CD8-positive, alpha-beta memory T cell (primary cell): ENCODE data around the gene MALRD1. TPM values are rescaled to one million over a fixed set of nuclear protein-coding genes. Genes with fewer than 3 reads are reported as not detected.

ENCODE experiments used
- CTCF ChIA-PET: fragments of 350-600 bp; sonication (Branson Sonifier 250); formaldehyde crosslinking; loops from one replicate; lab custom pipeline; 2021; ENCODE audit warnings: antibody characterized with exemption; lab: Charles Lee
- POLR2A ChIA-PET: fragments of 350-600 bp; sonication (Branson Sonifier 250); formaldehyde crosslinking; loops from one replicate; lab custom pipeline; 2021; ENCODE audit warnings: antibody characterized with exemption; lab: Charles Lee
- DNase-seq, 5 donors: peaks; one replicate each; pipeline versions ENCODE4 v3.0.0 to v3.0.0-alpha.2; 2020 to 2022; ENCODE audit warnings: mixed read lengths in 1 of 5
- H3K27ac ChIP-seq: one replicate; pipeline ENCODE4 v1.7.0; 2013; ENCODE audit warnings: low read depth, mild to moderate bottlenecking, low read length, moderate library complexity
- H3K27me3 ChIP-seq: 2 replicates; pipeline ENCODE4 v1.7.0; 2013; ENCODE audit warnings: low read length, mild to moderate bottlenecking; ENCODE audit not compliant: insufficient read depth, poor library complexity, severe bottlenecking
- H3K36me3 ChIP-seq: 2 replicates; pipeline ENCODE4 v1.7.0; 2013; ENCODE audit warnings: mild to moderate bottlenecking, low read length, moderate library complexity; ENCODE audit not compliant: insufficient read depth
- H3K4me1 ChIP-seq: 2 replicates; pipeline ENCODE4 v1.7.0; 2013; ENCODE audit warnings: mild to moderate bottlenecking, low read length, moderate library complexity; ENCODE audit not compliant: insufficient read depth
- H3K4me3 ChIP-seq: 2 replicates; pipeline ENCODE4 v1.7.0; 2013; ENCODE audit warnings: mild to moderate bottlenecking, low read length
- H3K9me3 ChIP-seq: 2 replicates; pipeline ENCODE4 v1.7.0; 2013; ENCODE audit warnings: mild to moderate bottlenecking, low read length
- H3K27ac Mint-ChIP-seq, 8 donors: one replicate each; pipeline ENCODE4 v1.8.0; 2020 to 2021; ENCODE audit warnings: mixed read lengths in 8 of 8, mild to moderate bottlenecking in 6 of 8, inconsistent platforms in 3 of 8, moderate library complexity in 3 of 8
- H3K27me3 Mint-ChIP-seq, 2 donors: one replicate each; pipeline ENCODE4 v1.8.0; 2020 to 2021; ENCODE audit warnings: mixed read lengths in 2 of 2, mild to moderate bottlenecking in 1 of 2, moderate library complexity in 1 of 2
- H3K36me3 Mint-ChIP-seq, 3 donors: one replicate each; pipeline ENCODE4 v1.8.0; 2020 to 2021; ENCODE audit warnings: mixed read lengths in 3 of 3, inconsistent platforms in 1 of 3, mild to moderate bottlenecking in 1 of 3
- H3K4me1 Mint-ChIP-seq, 3 donors: one replicate each; pipeline ENCODE4 v1.8.0; 2020 to 2021; ENCODE audit warnings: mixed read lengths in 3 of 3, inconsistent platforms in 1 of 3, mild to moderate bottlenecking in 1 of 3
- H3K4me3 Mint-ChIP-seq, 7 donors: one replicate each; pipeline ENCODE4 v1.8.0; 2020 to 2021; ENCODE audit warnings: mixed read lengths in 7 of 7, mild to moderate bottlenecking in 6 of 7, moderate library complexity in 4 of 7, inconsistent platforms in 2 of 7
- H3K9me3 Mint-ChIP-seq, 5 donors: one replicate each; pipeline ENCODE4 v1.8.0; 2020 to 2022; ENCODE audit warnings: mixed read lengths in 5 of 5, mild to moderate bottlenecking in 3 of 5, moderate library complexity in 2 of 5, inconsistent platforms in 1 of 5
- polyA plus RNA-seq: library from polyadenylated mRNA; unstranded; fragments of 300-500 nt; fragmentation: Illumina TruSeq; gene quantifications from one replicate; pipeline ENCODE4 v1.2.3, GENCODE V29; 2021
- total RNA-seq, 2 experiments: library from RNA; stranded (reverse); gene quantifications; one replicate each; pipeline ENCODE4 v1.2.3, GENCODE V29; 2021

Gene MALRD1
- total and polyA plus RNA-seq, 3 experiments from 2014 or later: not detected

DNA sequence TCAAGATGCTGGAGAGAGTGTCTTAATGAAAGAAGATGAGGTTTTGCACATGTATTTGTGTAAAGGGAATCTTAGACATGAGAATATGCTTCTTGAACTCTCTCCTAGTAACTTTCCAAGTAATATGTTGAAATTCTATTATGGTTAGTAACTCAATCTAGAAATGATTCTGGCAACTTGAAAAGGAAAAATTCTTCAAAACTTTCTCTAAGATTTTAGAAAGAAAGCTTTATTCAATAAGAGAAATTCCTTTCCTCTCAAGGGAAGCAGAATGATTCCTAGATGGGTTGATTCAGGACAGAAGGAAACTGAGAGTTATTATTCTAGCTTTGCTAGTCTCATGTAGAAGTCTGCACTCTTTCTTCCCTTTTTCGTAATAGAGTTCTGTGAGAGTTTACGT lies 403.3 kb downstream of the MALRD1 start:
- no peak overlapping the region for H3K27ac ChIP-seq
- ChIA-PET CTCF (no interaction called here), POLR2A (no interaction called here)
- Mint-ChIP-seq H3K4me3 (no peak overlapping the region), H3K9me3 (peaks cover 0 to 16% (median 2%) of the 10 kb centered on the region in 5 donors), H3K27ac (no peak overlapping the region), H3K4me1 (no peaks in the 10 kb centered on the region), H3K27me3 (no peaks in the 10 kb centered on the region), H3K36me3 (no peaks in the 10 kb centered on the region)
- no peaks in the 10 kb centered on the region for H3K4me1 ChIP-seq
- DNase-seq: no peak
- no peak overlapping the region for H3K4me3 ChIP-seq
- no peaks in the 10 kb centered on the region for H3K9me3 ChIP-seq
- H3K36me3 ChIP-seq: no peaks in the 10 kb centered on the region
- H3K27me3 ChIP-seq: no peaks in the 10 kb centered on the region

DNA sequence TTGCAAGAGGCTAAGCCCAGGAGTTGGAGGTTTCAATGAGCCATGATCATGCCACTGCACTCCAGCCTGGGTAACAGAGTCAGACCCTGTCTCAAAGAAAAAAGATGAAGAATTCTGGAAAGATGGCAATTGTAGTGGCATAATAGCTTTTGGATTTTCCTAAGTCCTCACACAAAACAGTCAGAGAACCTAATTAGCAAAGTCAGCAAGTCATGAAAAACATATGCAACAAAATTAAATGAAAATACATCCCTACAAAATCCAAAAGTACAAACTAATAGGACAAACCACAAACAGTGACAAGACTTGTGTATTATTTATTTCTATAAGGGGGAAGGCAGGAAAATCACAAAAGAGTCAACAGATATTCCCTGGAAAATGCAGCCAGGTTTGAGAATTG lies 405.4 kb downstream of the MALRD1 start:
- Mint-ChIP-seq H3K27ac (no peak overlapping the region), H3K4me3 (no peak overlapping the region), H3K4me1 (no peaks in the 10 kb centered on the region), H3K36me3 (no peaks in the 10 kb centered on the region), H3K27me3 (no peaks in the 10 kb centered on the region), H3K9me3 (peaks cover 0 to 12% (median 2%) of the 10 kb centered on the region in 5 donors)
- POLR2A ChIA-PET: no interaction called here
- H3K27me3 ChIP-seq: no peaks in the 10 kb centered on the region
- no peaks in the 10 kb centered on the region for H3K36me3 ChIP-seq
- H3K9me3 ChIP-seq: no peaks in the 10 kb centered on the region
- DNase-seq: no peak
- H3K4me1 ChIP-seq: no peaks in the 10 kb centered on the region
- CTCF ChIA-PET: no interaction called here
- no peak overlapping the region for H3K4me3 ChIP-seq
- H3K27ac ChIP-seq: no peak overlapping the region

DNA sequence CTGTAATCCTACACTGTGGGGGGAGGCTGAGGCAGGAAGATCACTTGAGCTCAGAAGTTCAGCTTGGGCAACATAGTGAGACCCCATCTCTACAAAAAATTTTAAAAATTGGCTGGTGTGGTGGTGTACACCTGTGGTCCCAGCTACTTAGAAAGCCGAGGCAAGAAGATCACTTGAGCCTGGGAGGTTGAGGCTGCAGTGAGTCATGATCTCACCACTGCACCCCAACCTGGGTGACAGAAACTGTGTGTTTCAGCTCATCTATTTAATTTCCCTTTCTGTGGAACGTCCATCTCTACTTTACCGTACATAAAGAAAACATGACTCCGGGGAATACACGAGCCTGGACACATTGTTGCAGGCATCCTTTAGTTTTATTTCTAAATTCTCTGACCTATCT lies 413.0 kb downstream of the MALRD1 start:
- H3K36me3 Mint-ChIP-seq: no peaks in the 10 kb centered on the region
- Histone ChIP-seq H3K27ac (no peak overlapping the region), H3K9me3 (no peaks in the 10 kb centered on the region), H3K27me3 (no peaks in the 10 kb centered on the region), H3K4me1 (no peaks in the 10 kb centered on the region), H3K36me3 (no peaks in the 10 kb centered on the region), H3K4me3 (no peak overlapping the region)
- no peak overlapping the region for H3K27ac Mint-ChIP-seq
- H3K4me1 Mint-ChIP-seq: no peaks in the 10 kb centered on the region
- H3K4me3 Mint-ChIP-seq: no peak overlapping the region
- POLR2A ChIA-PET: no interaction called here
- H3K9me3 Mint-ChIP-seq: peaks cover 0 to 18% (median 2%) of the 10 kb centered on the region in 5 donors
- H3K27me3 Mint-ChIP-seq: no peaks in the 10 kb centered on the region
- CTCF ChIA-PET: no interaction called here
- DNase-seq: no peak

DNA sequence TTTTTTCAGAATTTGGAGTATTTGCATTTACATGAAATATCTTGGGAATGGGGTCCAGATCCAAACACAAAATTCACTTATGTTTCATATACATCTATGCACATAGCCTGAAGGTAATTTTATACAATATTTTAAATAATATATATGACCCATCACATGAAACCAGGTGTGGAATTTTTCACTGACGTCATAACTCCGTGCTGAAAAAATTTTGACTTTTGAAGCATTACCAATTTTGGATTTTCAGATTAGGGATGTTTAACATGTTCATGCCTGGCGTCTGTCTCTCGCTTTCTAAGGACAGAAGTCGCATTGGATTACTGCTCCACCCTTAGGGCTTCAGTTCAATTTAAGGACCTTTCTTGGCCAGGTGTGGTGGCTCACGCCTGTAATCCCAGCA lies 418.1 kb downstream of the MALRD1 start:
- H3K27me3 ChIP-seq: no peaks in the 10 kb centered on the region
- Mint-ChIP-seq H3K4me3 (no peak overlapping the region), H3K27me3 (no peaks in the 10 kb centered on the region), H3K27ac (no peak overlapping the region), H3K36me3 (no peaks in the 10 kb centered on the region), H3K9me3 (peaks cover 0 to 17% (median 0%) of the 10 kb centered on the region in 5 donors), H3K4me1 (no peaks in the 10 kb centered on the region)
- no peak overlapping the region for H3K4me3 ChIP-seq
- ChIA-PET POLR2A (no interaction called here), CTCF (no interaction called here)
- no peaks in the 10 kb centered on the region for H3K4me1 ChIP-seq
- H3K27ac ChIP-seq: no peak overlapping the region
- H3K36me3 ChIP-seq: no peaks in the 10 kb centered on the region
- no peaks in the 10 kb centered on the region for H3K9me3 ChIP-seq
- no peak for DNase-seq

DNA sequence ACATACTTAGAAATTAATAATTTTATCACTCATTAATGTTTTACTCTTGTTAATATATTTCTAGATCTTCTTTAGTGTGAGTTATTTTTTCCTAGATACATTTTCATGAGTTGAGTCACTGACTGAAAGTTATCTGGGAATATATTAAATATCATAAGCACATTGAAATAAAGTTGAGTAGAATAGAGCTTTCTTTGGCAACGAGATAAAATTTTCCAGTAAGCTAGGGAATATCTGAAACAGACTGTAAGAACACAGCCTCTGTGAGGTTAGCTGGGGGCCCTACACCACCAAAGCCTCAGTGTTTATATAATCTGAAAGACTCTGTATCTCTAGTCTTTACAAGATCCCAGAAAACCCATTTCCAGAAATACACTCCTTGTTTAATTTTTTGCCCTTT lies 419.8 kb downstream of the MALRD1 start:
- no peaks in the 10 kb centered on the region for H3K4me1 Mint-ChIP-seq
- peaks cover 0 to 14% (median 3%) of the 10 kb centered on the region in 5 donors for H3K9me3 Mint-ChIP-seq
- H3K4me3 Mint-ChIP-seq: no peak overlapping the region
- no peaks in the 10 kb centered on the region for H3K9me3 ChIP-seq
- no peaks in the 10 kb centered on the region for H3K4me1 ChIP-seq
- no peak overlapping the region for H3K27ac Mint-ChIP-seq
- H3K4me3 ChIP-seq: no peak overlapping the region
- H3K27me3 ChIP-seq: no peaks in the 10 kb centered on the region
- POLR2A ChIA-PET: no interaction called here
- H3K27ac ChIP-seq: no peak overlapping the region
- no peaks in the 10 kb centered on the region for H3K27me3 Mint-ChIP-seq
- no peaks in the 10 kb centered on the region for H3K36me3 ChIP-seq
- CTCF ChIA-PET: no interaction called here
- no peaks in the 10 kb centered on the region for H3K36me3 Mint-ChIP-seq
- DNase-seq: no peak

DNA sequence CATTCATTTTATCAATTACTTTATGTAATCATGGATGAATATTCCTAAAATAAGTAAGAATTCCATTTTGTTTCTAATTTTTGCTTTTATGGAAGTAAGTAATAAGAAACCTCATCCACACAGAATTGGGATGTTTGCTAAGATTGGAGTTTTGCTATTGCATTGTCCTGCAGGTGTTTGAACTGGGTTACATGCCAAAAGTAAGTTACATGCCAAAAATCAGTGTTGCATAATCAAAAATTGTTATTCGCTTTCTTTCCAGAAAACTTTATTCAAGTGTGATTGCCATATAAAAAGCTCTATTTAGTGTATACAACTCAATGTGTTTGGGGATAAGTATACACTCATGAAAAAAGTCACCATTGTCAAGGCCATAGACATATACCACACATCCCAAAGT lies 420.9 kb downstream of the MALRD1 start:
- H3K27me3 Mint-ChIP-seq: no peaks in the 10 kb centered on the region
- Histone ChIP-seq H3K4me3 (no peak overlapping the region), H3K9me3 (no peaks in the 10 kb centered on the region), H3K27me3 (no peaks in the 10 kb centered on the region), H3K27ac (no peak overlapping the region), H3K36me3 (no peaks in the 10 kb centered on the region), H3K4me1 (no peaks in the 10 kb centered on the region)
- no peaks in the 10 kb centered on the region for H3K4me1 Mint-ChIP-seq
- H3K36me3 Mint-ChIP-seq: no peaks in the 10 kb centered on the region
- H3K27ac Mint-ChIP-seq: no peak overlapping the region
- peaks cover 0 to 21% (median 3%) of the 10 kb centered on the region in 5 donors for H3K9me3 Mint-ChIP-seq
- CTCF ChIA-PET: no interaction called here
- H3K4me3 Mint-ChIP-seq: no peak overlapping the region
- POLR2A ChIA-PET: no interaction called here
- no peak for DNase-seq

DNA sequence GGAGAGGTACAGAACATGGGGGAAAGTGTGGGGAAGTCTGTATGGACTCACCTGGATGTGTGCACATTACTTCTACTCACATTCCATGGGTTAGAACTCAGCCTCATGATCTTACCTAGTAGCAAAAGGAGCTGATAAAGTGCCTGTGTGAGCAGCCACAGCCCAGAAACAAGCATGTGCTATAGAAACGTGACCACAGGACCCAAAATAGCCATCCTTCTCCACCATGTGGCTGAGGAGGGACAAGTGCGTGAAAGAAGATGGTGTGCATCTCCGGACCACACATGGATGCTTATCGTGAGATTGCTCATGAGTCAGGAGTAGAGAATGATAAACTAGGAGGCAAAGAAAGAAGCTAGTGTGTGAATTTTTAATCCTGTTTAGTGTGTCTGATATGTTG lies 431.3 kb downstream of the MALRD1 start:
- POLR2A ChIA-PET: no interaction called here
- H3K27me3 Mint-ChIP-seq: no peaks in the 10 kb centered on the region

DNA sequence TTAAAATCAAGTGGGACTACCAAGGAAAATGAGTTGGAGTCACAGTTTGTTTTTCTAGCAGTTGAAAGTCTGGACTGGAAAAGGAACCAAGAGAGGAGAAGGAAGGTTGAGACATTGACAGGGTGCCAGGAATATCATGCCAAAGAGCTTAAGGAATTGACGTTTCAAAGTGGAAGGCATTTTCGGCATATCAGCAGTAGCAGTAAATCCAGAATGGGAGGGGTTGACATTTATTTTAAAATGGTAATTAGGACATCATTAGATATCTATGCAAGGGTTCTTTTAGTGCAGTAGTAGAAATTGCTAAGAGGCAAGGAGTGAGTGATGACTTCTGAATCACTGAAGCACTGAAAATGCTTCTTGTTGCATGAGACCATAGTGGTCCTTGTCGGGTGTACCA lies 431.8 kb downstream of the MALRD1 start:
- Histone ChIP-seq H3K4me1 (no peaks in the 10 kb centered on the region), H3K9me3 (no peaks in the 10 kb centered on the region), H3K27me3 (no peaks in the 10 kb centered on the region), H3K36me3 (no peaks in the 10 kb centered on the region), H3K27ac (no peak overlapping the region), H3K4me3 (no peak overlapping the region)
- no peaks in the 10 kb centered on the region for H3K27me3 Mint-ChIP-seq
- H3K4me1 Mint-ChIP-seq: no peaks in the 10 kb centered on the region
- H3K9me3 Mint-ChIP-seq: peaks cover 1 to 21% (median 14%) of the 10 kb centered on the region in 5 donors
- DNase-seq: no peak
- ChIA-PET POLR2A (no interaction called here), CTCF (no interaction called here)
- H3K27ac Mint-ChIP-seq: no peak overlapping the region
- no peak overlapping the region for H3K4me3 Mint-ChIP-seq
- no peaks in the 10 kb centered on the region for H3K36me3 Mint-ChIP-seq

More for the DNA sequence above, 431.3 kb downstream of the MALRD1 start:
- Mint-ChIP-seq H3K9me3 (peaks cover 1 to 21% (median 14%) of the 10 kb centered on the region in 5 donors), H3K4me1 (no peaks in the 10 kb centered on the region), H3K4me3 (no peak overlapping the region), H3K36me3 (no peaks in the 10 kb centered on the region), H3K27ac (no peak overlapping the region)
- no peak for DNase-seq
- CTCF ChIA-PET: no interaction called here
- Histone ChIP-seq H3K4me3 (no peak overlapping the region), H3K36me3 (no peaks in the 10 kb centered on the region), H3K27ac (no peak overlapping the region), H3K27me3 (no peaks in the 10 kb centered on the region), H3K4me1 (no peaks in the 10 kb centered on the region), H3K9me3 (no peaks in the 10 kb centered on the region)

DNA sequence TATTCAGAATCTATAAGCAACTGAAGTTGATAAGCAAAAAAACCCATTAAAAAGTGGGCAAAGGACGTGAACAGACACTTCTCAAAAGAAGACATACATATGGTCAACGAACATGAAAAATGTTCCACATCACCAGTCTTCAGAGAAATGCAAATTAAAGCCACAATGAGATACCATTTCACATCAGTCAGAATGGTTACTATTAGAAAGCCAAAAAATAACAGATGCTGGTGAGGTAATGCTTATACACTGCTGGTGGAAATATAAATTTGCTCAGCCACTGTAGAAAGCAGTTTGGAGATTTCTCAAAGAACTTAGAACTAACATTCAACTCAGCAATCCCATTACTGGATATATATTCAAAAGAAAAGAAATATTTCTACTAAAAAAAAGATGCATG lies 434.8 kb downstream of the MALRD1 start:
- H3K27me3 Mint-ChIP-seq: no peaks in the 10 kb centered on the region
- no peak overlapping the region for H3K4me3 Mint-ChIP-seq
- ChIA-PET CTCF (no interaction called here), POLR2A (no interaction called here)
- Histone ChIP-seq H3K9me3 (no peaks in the 10 kb centered on the region), H3K27me3 (no peaks in the 10 kb centered on the region), H3K4me1 (no peaks in the 10 kb centered on the region), H3K36me3 (no peaks in the 10 kb centered on the region), H3K27ac (no peak overlapping the region), H3K4me3 (no peak overlapping the region)
- H3K36me3 Mint-ChIP-seq: no peaks in the 10 kb centered on the region
- DNase-seq: no peak
- no peaks in the 10 kb centered on the region for H3K4me1 Mint-ChIP-seq
- no peak overlapping the region for H3K27ac Mint-ChIP-seq
- peaks cover 1 to 23% (median 11%) of the 10 kb centered on the region in 5 donors for H3K9me3 Mint-ChIP-seq
